AML-193 (cell line): ENCODE data around the gene NISCH.

ENCODE experiments used
- DNase-seq, 2 experiments: peaks; one replicate each; lab custom pipeline; 2025; lab: John Stamatoyannopoulos, UW

Gene NISCH

GRCh38 chr3:52435246-52436101 is 19.9 kb upstream of the NISCH start:
- no peak for DNase-seq

- peak in 1 of 2 experiments; percentile 45 for DNase-seq
Measured at GRCh38 chr3:52436500-52437149, 18.8 kb upstream of the NISCH start.

- DNase-seq: no peak
Measured at GRCh38 chr3:52437326-52438103, 17.9 kb upstream of the NISCH start.

- DNase-seq: no peak
Measured at GRCh38 chr3:52438104-52438376, 17.4 kb upstream of the NISCH start.

- DNase-seq: no peak
Measured at GRCh38 chr3:52438579-52439425, 16.6 kb upstream of the NISCH start.

GRCh38 chr3:52439426-52440248 is 15.8 kb upstream of the NISCH start:
- DNase-seq: no peak

GRCh38 chr3:52440249-52440551 is 15.2 kb upstream of the NISCH start:
- no peak for DNase-seq

- no peak for DNase-seq
Measured at GRCh38 chr3:52440671-52441070, 14.7 kb upstream of the NISCH start.

- no peak for DNase-seq
Measured at GRCh38 chr3:52441091-52441771, 14.2 kb upstream of the NISCH start.

- no peak for DNase-seq
Measured at GRCh38 chr3:52441772-52442332, 13.6 kb upstream of the NISCH start.

GRCh38 chr3:52442409-52443267 is 12.8 kb upstream of the NISCH start:
- no peak for DNase-seq

GRCh38 chr3:52443268-52443610 is 12.2 kb upstream of the NISCH start:
- no peak for DNase-seq

GRCh38 chr3:52443791-52444687 is 11.4 kb upstream of the NISCH start:
- no peak for DNase-seq

GRCh38 chr3:52444860-52445793 is 10.3 kb upstream of the NISCH start, which contains the start of gene SEMA3G:
TSS of gene SEMA3G (minus strand) at chr3:52445103. CDS start at chr3:52445027, 76 bp downstream.
- peak; percentile 79 to 82 for DNase-seq

GRCh38 chr3:52446042-52446441 is 9.4 kb upstream of the NISCH start:
- no peak for DNase-seq

GRCh38 chr3:52446631-52447511 is 8.5 kb upstream of the NISCH start:
- DNase-seq: peak; percentile 78 to 80
